GM13976 (cell line): Measurements from ENCODE around the gene BRPF3.

Experiments used
- DNase-seq: peaks from one replicate; pipeline ENCODE4 v3.0.0; 2012; ENCODE audit warnings: low spot score
- CTCF ChIP-seq: IDR thresholded peaks from 2 replicates; pipeline ENCODE4 v1.5.1; 2012; ENCODE audit warnings: borderline replicate concordance, mild to moderate bottlenecking; ENCODE audit not compliant: insufficient read depth; ENCODE audit errors: extremely low read depth, missing control alignments, control extremely low read depth
- in situ Hi-C: fragments of 300-500 bp; cut with MboI; formaldehyde crosslinking; loops from one replicate; pipeline ENCODE4 v1.12.0; 2022; ENCODE audit warnings: low sequenced_read_pairs, mixed read lengths, inconsistent platforms; ENCODE audit not compliant: unreplicated experiment

BRPF3 gene

GRCh38 chr6:36268478-36269275 lies 72.1 kb downstream of the BRPF3 start:
- in situ Hi-C loops: no loop called here
- DNase-seq: no peak
- no peak for TF ChIP-seq CTCF

GRCh38 chr6:36269834-36270705 lies 73.5 kb downstream of the BRPF3 start, which contains the start of gene PNPLA1:
PNPLA1 (plus strand) TSS chr6:36270060; CDS start chr6:36270460, 400 bp downstream.
- no peak for TF ChIP-seq CTCF
- in situ Hi-C loops: no loop called here
- no peak for DNase-seq

- in situ Hi-C loops: no loop called here
- TF ChIP-seq CTCF: no peak
Measured at GRCh38 chr6:36272234-36272633, 75.7 kb downstream of the BRPF3 start.

GRCh38 chr6:36273067-36273466 lies 76.5 kb downstream of the BRPF3 start:
- in situ Hi-C loops: no loop called here
- no peak for TF ChIP-seq CTCF
- DNase-seq: no peak

More at GRCh38 chr6:36272234-36272633, 75.7 kb downstream of the BRPF3 start:
- DNase-seq: no peak

GRCh38 chr6:36273802-36274514 lies 77.4 kb downstream of the BRPF3 start:
- no peak for DNase-seq
- in situ Hi-C loops: no loop called here
- TF ChIP-seq CTCF: no peak
